ENCODE data around the gene MYO7B.

GRCh38 chr2:127503491-127503890 lies 32.0 kb upstream of the MYO7B start:
- TF ChIP-seq CTCF (conservative IDR thresholded peaks at IDR 0.05; ENCODE audit: low read length) (no peak), EZH2phosphoT487 (IDR thresholded peaks at IDR 0.05; ENCODE audit: borderline replicate concordance, low read depth, low read length) (no peak)
